Activated naive CD4-positive, alpha-beta T cell treated with anti-CD3 and anti-CD28 coated beads, Interleukin-2, amount 50 U/mL, for 24 hours (primary cell): ENCODE results near the gene GSKIP.
A peak's percentile ranks its signal among the peaks of the same experiment; 100 is the strongest.

Source experiments
- H3K27ac Mint-ChIP-seq: one replicate; pipeline ENCODE4 v1.8.0; 2021; ENCODE audit warnings: mild to moderate bottlenecking, mixed read lengths
- H3K27me3 Mint-ChIP-seq: one replicate; pipeline ENCODE4 v1.8.0; 2021; ENCODE audit warnings: mixed read lengths
- H3K36me3 Mint-ChIP-seq: one replicate; pipeline ENCODE4 v1.8.0; 2021; ENCODE audit warnings: mixed read lengths
- H3K4me1 Mint-ChIP-seq: one replicate; pipeline ENCODE4 v1.8.0; 2021; ENCODE audit warnings: mixed read lengths
- H3K4me3 Mint-ChIP-seq: one replicate; pipeline ENCODE4 v1.8.0; 2021; ENCODE audit warnings: mild to moderate bottlenecking, mixed read lengths
- H3K9me3 Mint-ChIP-seq: one replicate; pipeline ENCODE4 v1.8.0; 2021; ENCODE audit warnings: mixed read lengths

The GSKIP gene

DNA sequence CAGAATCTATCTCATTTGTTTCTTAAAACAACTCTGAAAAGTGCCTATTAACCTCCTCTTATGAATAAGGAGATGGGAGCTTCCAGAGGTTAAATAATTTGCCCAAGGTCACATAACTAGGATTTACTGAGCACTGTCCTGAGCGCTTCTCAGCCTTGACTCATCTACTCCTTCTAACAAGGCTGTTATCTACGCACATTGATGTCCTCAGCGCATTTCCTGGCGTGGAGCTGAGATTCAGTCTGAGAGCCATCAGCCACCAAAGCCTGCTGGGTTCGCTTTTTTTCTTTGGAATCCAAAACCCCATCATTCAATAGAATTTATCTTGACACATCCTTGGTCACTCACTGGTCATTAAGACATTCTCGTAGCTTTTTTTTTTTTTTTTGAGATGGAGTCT lies 57.9 kb downstream of the GSKIP start:
- H3K27me3 Mint-ChIP-seq = no peaks in the 10 kb centered on the region
- no peaks in the 10 kb centered on the region for H3K9me3 Mint-ChIP-seq
- peaks cover 3% of the 10 kb centered on the region for H3K4me1 Mint-ChIP-seq
- H3K36me3 Mint-ChIP-seq = no peaks in the 10 kb centered on the region
- H3K27ac Mint-ChIP-seq = no peak overlapping the region
- no peak overlapping the region for H3K4me3 Mint-ChIP-seq

DNA sequence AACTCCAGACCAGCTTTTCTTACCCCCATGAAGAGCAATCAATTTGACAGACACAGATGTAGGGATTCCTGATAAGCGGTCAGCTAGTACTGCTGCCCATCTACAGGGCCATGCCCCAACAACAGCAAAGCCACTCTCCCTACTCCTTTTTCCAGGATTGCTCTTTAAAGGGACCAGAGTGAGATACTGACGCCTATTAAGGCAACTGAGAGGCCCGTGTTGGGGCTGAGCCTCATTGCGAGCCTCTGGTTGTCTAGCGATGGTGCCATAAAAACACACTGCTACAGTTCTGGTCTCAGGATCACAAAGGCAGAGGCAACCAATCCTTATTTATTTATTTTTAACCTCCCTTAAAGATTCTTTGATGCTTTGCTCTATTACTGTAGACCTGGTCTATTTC lies 59.7 kb downstream of the GSKIP start:
- H3K4me1 Mint-ChIP-seq = peaks cover 3% of the 10 kb centered on the region
- H3K27ac Mint-ChIP-seq = no peak overlapping the region
- H3K36me3 Mint-ChIP-seq = no peaks in the 10 kb centered on the region
- H3K27me3 Mint-ChIP-seq = no peaks in the 10 kb centered on the region
- peak overlapping the region; percentile 74 for H3K4me3 Mint-ChIP-seq
- H3K9me3 Mint-ChIP-seq = no peaks in the 10 kb centered on the region

DNA sequence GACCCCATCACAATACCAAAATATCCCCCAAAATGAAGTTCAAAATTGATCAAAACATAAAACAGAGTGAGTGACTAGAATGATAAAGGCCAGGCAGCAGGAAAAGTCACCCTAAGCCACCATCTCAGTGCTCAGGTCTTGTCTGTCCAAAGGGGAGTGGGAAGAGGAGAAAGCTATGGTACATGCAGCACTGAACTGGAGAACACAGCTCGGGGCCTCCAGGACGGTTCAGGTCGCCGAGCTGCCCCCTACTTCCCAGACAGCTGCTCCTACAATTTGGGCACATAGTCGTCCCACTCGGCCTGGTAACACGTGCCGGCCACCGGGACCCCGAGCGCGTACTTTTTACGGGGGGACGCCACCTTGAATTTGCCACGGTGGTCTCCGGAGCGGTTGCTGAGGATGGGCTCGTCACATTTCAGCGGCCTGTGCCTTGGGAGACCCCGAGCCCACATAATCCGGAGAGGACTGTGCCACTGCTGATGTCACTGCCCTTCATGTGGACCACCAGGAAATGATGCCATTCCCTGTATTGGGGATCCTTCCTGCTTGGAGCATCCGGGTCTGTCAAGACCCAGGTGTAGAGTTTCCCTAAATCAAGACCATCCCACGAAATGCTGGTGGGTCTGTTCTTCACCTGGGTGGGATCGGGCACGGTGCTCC lies 60.3 kb downstream of the GSKIP start:
- no peak overlapping the region for H3K27ac Mint-ChIP-seq
- peak overlapping the region; percentile 74 for H3K4me3 Mint-ChIP-seq
- no peaks in the 10 kb centered on the region for H3K9me3 Mint-ChIP-seq
- H3K27me3 Mint-ChIP-seq = no peaks in the 10 kb centered on the region
- H3K4me1 Mint-ChIP-seq = peaks cover 3% of the 10 kb centered on the region
- H3K36me3 Mint-ChIP-seq = no peaks in the 10 kb centered on the region

- H3K9me3 Mint-ChIP-seq = no peaks in the 10 kb centered on the region
- H3K4me3 Mint-ChIP-seq = peak overlapping the region; percentile 86
- no peaks in the 10 kb centered on the region for H3K27me3 Mint-ChIP-seq
- peaks cover 3% of the 10 kb centered on the region for H3K4me1 Mint-ChIP-seq
- no peaks in the 10 kb centered on the region for H3K36me3 Mint-ChIP-seq
- H3K27ac Mint-ChIP-seq = no peak overlapping the region
Measured at GRCh38 chr14:96424109-96424989, 61.0 kb downstream of the GSKIP start.

DNA sequence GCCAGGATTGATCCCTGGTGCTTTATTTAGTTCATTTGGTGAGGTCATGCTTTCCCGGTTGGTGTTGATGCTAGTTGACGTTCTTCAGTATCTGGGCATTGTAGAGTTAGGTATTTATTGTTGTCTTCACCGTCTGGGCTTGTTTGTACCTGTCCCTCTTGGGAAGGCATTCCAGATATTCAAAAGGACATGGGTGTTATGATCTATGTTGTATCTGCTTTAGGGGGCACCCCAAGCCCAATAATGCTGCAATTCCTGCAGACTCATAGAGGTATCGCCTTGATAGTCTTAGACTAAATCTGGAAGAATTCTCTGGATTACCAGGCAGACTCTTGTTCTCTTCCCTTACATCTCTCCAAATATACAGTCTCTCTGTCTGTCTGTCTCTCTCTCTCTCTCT lies 70.7 kb downstream of the GSKIP start:
- Mint-ChIP-seq H3K4me1 (no peaks in the 10 kb centered on the region), H3K27me3 (peaks cover 1% of the 10 kb centered on the region), H3K36me3 (no peaks in the 10 kb centered on the region), H3K4me3 (no peak overlapping the region), H3K9me3 (no peaks in the 10 kb centered on the region), H3K27ac (no peak overlapping the region)
